Measurements from ENCODE around the gene FAM241B. TPM values are rescaled to one million over a fixed set of nuclear protein-coding genes. Genes with fewer than 3 reads are reported as not detected.

The FAM241B gene
- total and polyA plus RNA-seq, 10 of the 15 experiments (the other 5 are each of a cell fraction or from before 2014, with no cell fraction given) = 0.09 to 0.99 (median 0.24) TPM

- in situ Hi-C loops (cut with MboI) = no loop called here
- Histone ChIP-seq H2AFZ (ENCODE audit: control insufficient read depth, low read depth, low read length) (no peak overlapping the region), H3K4me1 (ENCODE audit: control insufficient read depth, insufficient read depth, low read length) (no peaks in the 10 kb centered on the region), H3K79me2 (ENCODE audit: control insufficient read depth, insufficient read depth, low read length) (no peaks in the 10 kb centered on the region), H3K36me3 (ENCODE audit: control insufficient read depth in 2 of 2, insufficient read depth in 2 of 2, low read length in 1 of 2) (no peaks in the 10 kb centered on the region), H3K4me3 (no peak overlapping the region), H4K20me1 (ENCODE audit: control insufficient read depth, insufficient read depth) (no peaks in the 10 kb centered on the region), H3K27me3 (replicated peaks in 1 of 2; ENCODE audit: control insufficient read depth in 2 of 2, insufficient read depth in 2 of 2, low read length in 1 of 2) (peaks cover 2 to 6% of the 10 kb centered on the region in 2 experiments; a peak in 2 of 4 replicates), H3K4me2 (ENCODE audit: control insufficient read depth, insufficient read depth) (no peak overlapping the region), H3K27ac (ENCODE audit: control insufficient read depth, insufficient read depth) (no peak overlapping the region), H3K9ac (ENCODE audit: control insufficient read depth, insufficient read depth, low read length) (no peak overlapping the region), H3K9me3 (replicated peaks; ENCODE audit: control insufficient read depth, insufficient read depth, low read length) (no peaks in the 10 kb centered on the region)
- TF ChIP-seq CBX3 (IDR thresholded peaks at IDR 0.05; ENCODE audit: borderline replicate concordance, low read depth) (no peak), ZNF24 (IDR thresholded peaks at IDR 0.05) (no peak), ESRRA (IDR thresholded peaks at IDR 0.05; ENCODE audit: low read length) (no peak), TCF12 (IDR thresholded peaks at IDR 0.05; ENCODE audit: low read depth, low read length) (no peak), SPI1 (IDR thresholded peaks at IDR 0.05; ENCODE audit: borderline replicate concordance, insufficient read depth, low read depth, low read length) (no peak), FOXM1 (IDR thresholded peaks at IDR 0.05; ENCODE audit: low read depth, low read length) (no peak), PAX5 (IDR thresholded peaks at IDR 0.05; ENCODE audit: borderline replicate concordance, low read depth, low read length) (no peak), E2F4 (IDR thresholded peaks at IDR 0.05; ENCODE audit: low read depth, low read length) (no peak), SUZ12 (IDR thresholded peaks at IDR 0.05; ENCODE audit: unreplicated experiment) (no peak), BHLHE40 (IDR thresholded peaks at IDR 0.05; ENCODE audit: borderline replicate concordance in 1 of 2, low read depth in 2 of 2, low read length in 1 of 2) (no peak), CHD2 (IDR thresholded peaks at IDR 0.05; ENCODE audit: borderline replicate concordance, low read depth, low read length) (no peak), RUNX3 (IDR thresholded peaks at IDR 0.05; ENCODE audit: low read length) (no peak), ZNF207 (IDR thresholded peaks at IDR 0.05; ENCODE audit: borderline replicate concordance) (no peak), NBN (IDR thresholded peaks at IDR 0.05) (no peak), FOS (IDR thresholded peaks at IDR 0.05; ENCODE audit: borderline replicate concordance, extremely low read depth, insufficient read length) (no peak)
- TF ChIP-seq, protein P1, sequence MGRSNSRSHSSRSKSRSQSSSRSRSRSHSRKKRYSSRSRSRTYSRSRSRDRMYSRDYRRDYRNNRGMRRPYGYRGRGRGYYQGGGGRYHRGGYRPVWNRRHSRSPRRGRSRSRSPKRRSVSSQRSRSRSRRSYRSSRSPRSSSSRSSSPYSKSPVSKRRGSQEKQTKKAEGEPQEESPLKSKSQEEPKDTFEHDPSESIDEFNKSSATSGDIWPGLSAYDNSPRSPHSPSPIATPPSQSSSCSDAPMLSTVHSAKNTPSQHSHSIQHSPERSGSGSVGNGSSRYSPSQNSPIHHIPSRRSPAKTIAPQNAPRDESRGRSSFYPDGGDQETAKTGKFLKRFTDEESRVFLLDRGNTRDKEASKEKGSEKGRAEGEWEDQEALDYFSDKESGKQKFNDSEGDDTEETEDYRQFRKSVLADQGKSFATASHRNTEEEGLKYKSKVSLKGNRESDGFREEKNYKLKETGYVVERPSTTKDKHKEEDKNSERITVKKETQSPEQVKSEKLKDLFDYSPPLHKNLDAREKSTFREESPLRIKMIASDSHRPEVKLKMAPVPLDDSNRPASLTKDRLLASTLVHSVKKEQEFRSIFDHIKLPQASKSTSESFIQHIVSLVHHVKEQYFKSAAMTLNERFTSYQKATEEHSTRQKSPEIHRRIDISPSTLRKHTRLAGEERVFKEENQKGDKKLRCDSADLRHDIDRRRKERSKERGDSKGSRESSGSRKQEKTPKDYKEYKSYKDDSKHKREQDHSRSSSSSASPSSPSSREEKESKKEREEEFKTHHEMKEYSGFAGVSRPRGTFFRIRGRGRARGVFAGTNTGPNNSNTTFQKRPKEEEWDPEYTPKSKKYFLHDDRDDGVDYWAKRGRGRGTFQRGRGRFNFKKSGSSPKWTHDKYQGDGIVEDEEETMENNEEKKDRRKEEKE (IDR thresholded peaks at IDR 0.05) = no peak
- DNase-seq (ENCODE audit: low read depth, low spot score) (no peak), FAIRE-seq (no peak), ATAC-seq (no peak)
- ChIA-PET RAD21 (ENCODE audit: unreplicated experiment) (no interaction called here), CTCF (interaction anchor here (0.7 kb wide), 1 partner anchor 232 kb away, joined by 3 read pairs; no protein-coding TSS in a partner anchor), SMC1A (ENCODE audit: uncharacterized antibody, unreplicated experiment) (no interaction called here), POLR2A (no interaction called here)
- no TSS peak for BruUV-seq (replicated peaks)
- intact Hi-C loops (cut with micrococcal nuclease; ENCODE audit: unreplicated experiment) = no loop called here
Measured at GRCh38 chr10:69682955-69683474, 53.0 kb downstream of the FAM241B start.

Measured in GM12878 (cell line).